Nephron (organoid): ENCODE measurements around the gene IQCK.

Experiments
- H3K27ac Mint-ChIP-seq, 3 experiments: 2 replicates each; pipeline ENCODE4 v1.8.0; 2020; ENCODE audit warnings: mixed read lengths in 3 of 3, mild to moderate bottlenecking in 2 of 3, moderate library complexity in 1 of 3
- H3K27me3 Mint-ChIP-seq: 2 replicates; pipeline ENCODE4 v1.8.0; 2021; ENCODE audit warnings: low read depth, mild to moderate bottlenecking, moderate library complexity, mixed read lengths
- H3K36me3 Mint-ChIP-seq: 2 replicates; pipeline ENCODE4 v1.8.0; 2020; ENCODE audit warnings: low read depth, mixed read lengths
- H3K4me1 Mint-ChIP-seq: 2 replicates; pipeline ENCODE4 v1.8.0; 2020; ENCODE audit warnings: mixed read lengths
- H3K4me3 Mint-ChIP-seq, 3 experiments: 2 replicates each; pipeline ENCODE4 v1.8.0; 2020; ENCODE audit warnings: mild to moderate bottlenecking in 3 of 3, mixed read lengths in 3 of 3, moderate library complexity in 2 of 3
- H3K9me3 Mint-ChIP-seq: 2 replicates; pipeline ENCODE4 v1.8.0; 2020; ENCODE audit warnings: mixed read lengths
- TF ChIP-seq, protein P1 (sequence below), 3 experiments: fragments of 200-600 bp; sonication (generic); IDR thresholded peaks; one replicate each; pipeline ENCODE4 v1.5.0; 2021; ENCODE audit warnings: antibody characterized with exemption in 3 of 3; ENCODE audit not compliant: unreplicated experiment in 3 of 3

The IQCK gene

DNA sequence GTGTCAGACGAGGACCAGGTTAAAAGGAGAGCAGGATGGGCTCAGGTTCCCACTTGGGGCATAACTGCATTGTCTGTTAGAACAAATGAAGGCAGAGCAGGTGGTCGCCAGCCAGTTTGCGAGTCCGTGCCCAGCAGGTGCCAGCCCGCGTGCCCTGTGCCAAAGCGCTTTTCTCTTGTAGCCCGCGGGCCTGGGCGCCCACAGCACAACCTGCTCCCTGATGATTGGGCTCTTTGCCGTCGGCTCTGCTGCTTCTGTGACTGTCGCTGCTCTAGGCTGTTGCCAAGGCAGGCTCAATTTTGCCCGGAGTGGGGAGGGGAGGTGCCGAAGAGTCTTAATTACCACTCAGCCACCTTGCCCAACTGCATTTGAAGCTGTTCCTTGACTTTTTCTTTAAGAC, 21.1 kb upstream of the IQCK start:
- Mint-ChIP-seq H3K27me3 (no peaks in the 10 kb centered on the region), H3K27ac (peak overlapping the region in 2 of 3 experiments; percentile 72 to 80), H3K4me3 (no peak overlapping the region), H3K4me1 (peaks cover 34% of the 10 kb centered on the region), H3K9me3 (no peaks in the 10 kb centered on the region), H3K36me3 (peaks cover 62% of the 10 kb centered on the region)
- TF ChIP-seq, protein P1, sequence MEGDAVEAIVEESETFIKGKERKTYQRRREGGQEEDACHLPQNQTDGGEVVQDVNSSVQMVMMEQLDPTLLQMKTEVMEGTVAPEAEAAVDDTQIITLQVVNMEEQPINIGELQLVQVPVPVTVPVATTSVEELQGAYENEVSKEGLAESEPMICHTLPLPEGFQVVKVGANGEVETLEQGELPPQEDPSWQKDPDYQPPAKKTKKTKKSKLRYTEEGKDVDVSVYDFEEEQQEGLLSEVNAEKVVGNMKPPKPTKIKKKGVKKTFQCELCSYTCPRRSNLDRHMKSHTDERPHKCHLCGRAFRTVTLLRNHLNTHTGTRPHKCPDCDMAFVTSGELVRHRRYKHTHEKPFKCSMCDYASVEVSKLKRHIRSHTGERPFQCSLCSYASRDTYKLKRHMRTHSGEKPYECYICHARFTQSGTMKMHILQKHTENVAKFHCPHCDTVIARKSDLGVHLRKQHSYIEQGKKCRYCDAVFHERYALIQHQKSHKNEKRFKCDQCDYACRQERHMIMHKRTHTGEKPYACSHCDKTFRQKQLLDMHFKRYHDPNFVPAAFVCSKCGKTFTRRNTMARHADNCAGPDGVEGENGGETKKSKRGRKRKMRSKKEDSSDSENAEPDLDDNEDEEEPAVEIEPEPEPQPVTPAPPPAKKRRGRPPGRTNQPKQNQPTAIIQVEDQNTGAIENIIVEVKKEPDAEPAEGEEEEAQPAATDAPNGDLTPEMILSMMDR (IDR thresholded peaks at IDR 0.05; ENCODE audit: unreplicated experiment in 3 of 3), result no peak

DNA sequence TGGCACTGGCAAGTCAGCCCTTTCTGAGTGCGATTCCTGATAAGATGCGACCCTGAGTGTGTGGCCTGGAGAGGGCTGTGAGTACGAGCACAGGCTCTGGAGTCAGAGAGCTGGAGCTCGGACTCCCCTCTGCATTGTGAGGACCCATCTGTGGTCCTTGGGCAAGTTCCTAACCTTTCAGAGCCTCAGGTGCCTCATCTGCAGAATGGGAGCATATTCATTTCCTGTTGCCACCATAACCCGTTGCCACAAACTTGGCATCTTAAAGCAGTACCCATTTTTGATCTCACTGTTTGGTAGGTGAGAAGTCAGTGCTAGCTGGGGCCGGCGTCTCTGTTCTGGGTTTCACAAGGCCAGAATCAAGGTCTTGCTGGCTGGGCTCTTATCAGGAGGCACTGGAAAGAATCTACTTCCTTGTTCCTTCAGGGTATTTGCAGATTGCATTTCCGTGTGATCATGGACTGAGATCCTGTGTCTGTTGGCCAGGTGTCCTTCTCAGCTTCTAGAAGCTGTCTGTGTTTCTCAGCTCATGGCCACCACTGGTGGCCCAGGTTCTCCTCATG, 20.2 kb upstream of the IQCK start:
- Mint-ChIP-seq H3K9me3 (no peaks in the 10 kb centered on the region), H3K27ac (peak overlapping the region in 2 of 3 experiments; percentile 23 to 65), H3K4me3 (no peak overlapping the region), H3K36me3 (peaks cover 65% of the 10 kb centered on the region), H3K4me1 (peaks cover 34% of the 10 kb centered on the region), H3K27me3 (no peaks in the 10 kb centered on the region)
- TF ChIP-seq, protein P1 (IDR thresholded peaks at IDR 0.05; ENCODE audit: unreplicated experiment in 3 of 3), result no peak

DNA sequence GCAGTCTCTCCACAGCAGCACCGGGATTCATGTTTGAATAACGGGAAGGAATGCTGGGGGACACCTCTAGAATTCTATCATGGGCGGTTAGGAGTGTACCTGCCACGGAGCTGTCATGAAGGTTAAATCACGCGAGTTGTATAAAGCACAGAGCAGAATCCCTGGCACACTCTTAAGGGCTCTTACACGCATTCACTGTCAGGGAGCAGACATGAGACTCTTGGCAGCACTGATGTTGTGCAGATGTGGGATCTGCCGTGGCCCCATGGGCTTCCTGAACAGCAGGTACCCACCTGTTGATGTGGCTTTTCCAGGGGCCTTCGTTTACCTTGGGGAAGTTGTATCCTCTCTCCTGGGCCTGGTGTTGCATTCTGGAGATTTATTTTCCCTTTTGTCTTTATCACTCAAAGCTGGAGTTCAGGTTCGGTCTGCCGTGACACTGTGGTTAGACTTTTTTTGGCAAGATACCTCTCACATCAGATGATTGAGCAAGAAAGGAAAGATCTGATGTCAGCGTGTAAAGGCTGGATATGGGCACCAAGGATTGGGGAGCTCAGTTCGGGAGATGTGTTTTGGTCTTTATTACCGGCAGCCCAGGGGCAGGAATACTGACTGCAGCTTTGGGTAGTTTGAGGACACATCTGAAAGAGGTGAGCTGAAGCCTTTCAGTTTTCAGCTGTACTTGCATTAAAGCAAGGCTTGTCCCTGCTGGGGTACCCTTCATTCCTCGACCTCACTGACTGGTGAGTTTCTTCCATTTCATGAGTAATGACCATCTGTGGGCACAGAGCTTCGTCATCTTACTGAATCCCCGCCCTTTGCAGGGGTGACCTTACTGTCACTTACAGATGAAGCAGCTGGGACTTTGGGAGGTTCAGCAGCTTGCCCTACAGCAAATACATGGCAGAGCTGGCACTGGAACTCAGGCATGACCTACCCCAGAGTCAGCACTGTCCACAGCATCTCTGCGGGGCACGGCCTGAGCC, 19.3 kb upstream of the IQCK start:
- Mint-ChIP-seq H3K4me1 (peaks cover 39% of the 10 kb centered on the region), H3K4me3 (no peak overlapping the region), H3K9me3 (no peaks in the 10 kb centered on the region), H3K27me3 (no peaks in the 10 kb centered on the region), H3K36me3 (peaks cover 70% of the 10 kb centered on the region), H3K27ac (peak overlapping the region in 2 of 3 experiments; percentile 23 to 98)
- TF ChIP-seq, protein P1 (IDR thresholded peaks at IDR 0.05; ENCODE audit: unreplicated experiment in 3 of 3), result no peak

DNA sequence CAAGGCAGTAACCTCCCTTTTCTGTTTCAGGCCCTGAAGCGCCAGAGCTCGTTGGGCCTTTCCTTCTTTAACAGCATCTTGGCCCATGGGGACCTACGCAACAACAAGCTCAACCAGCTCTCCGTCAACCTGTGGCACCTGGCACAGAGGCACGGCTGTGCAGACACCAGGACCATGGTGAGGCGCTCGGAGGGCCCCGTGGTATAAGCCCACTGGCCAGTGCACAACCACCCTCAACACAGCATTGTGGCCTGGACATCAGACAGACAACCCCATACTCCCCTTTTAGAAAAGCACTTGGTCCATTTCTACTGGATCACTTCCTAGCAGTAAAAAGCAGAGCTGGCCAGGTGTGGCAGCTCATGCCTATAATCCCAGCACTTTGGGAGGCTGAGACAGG, 18.6 kb upstream of the IQCK start:
- Mint-ChIP-seq H3K4me3 (no peak overlapping the region), H3K36me3 (peaks cover 71% of the 10 kb centered on the region), H3K4me1 (peaks cover 39% of the 10 kb centered on the region), H3K9me3 (no peaks in the 10 kb centered on the region), H3K27ac (peak overlapping the region in 2 of 3 experiments; percentile 61 to 98), H3K27me3 (no peaks in the 10 kb centered on the region)
- TF ChIP-seq, protein P1 (IDR thresholded peaks at IDR 0.05; ENCODE audit: unreplicated experiment in 3 of 3), result no peak

DNA sequence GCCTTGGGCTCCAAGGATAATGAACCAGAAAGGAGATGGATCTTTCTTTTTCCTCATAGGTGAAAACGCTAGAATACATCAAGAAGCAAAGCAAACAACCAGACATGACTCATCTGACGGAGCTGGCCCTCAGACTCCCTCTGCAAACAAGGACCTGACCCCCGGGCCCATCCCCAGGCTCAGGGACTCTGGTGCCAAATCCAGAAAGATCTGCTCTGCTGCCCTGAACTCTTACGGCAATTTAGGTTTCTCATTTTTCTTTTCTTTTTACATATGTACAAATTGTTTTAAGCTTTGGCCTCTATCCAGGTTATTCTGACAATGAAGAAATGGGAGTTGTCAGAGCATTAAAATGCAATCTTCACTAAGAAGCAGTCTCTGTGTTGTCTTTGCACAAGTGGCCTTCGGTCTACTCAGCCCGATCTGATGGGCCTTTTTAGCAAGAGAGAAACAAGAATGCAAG, 17.7 kb upstream of the IQCK start:
- Mint-ChIP-seq H3K9me3 (no peaks in the 10 kb centered on the region), H3K36me3 (peaks cover 74% of the 10 kb centered on the region), H3K4me1 (peaks cover 39% of the 10 kb centered on the region), H3K27ac (peak overlapping the region; percentile 83 to 98 (median 95)), H3K4me3 (peak overlapping the region in 1 of 3 experiments; percentile 21), H3K27me3 (no peaks in the 10 kb centered on the region)
- TF ChIP-seq, protein P1 (IDR thresholded peaks at IDR 0.05; ENCODE audit: unreplicated experiment in 3 of 3), result no peak
